GM19240 (cell line): Measurements from ENCODE around the gene COA3.

Experiments
- DNase-seq: peaks from one replicate; pipeline ENCODE4 v3.0.0; 2011; ENCODE audit warnings: low spot score; ENCODE audit not compliant: insufficient read length

COA3 gene

DNA sequence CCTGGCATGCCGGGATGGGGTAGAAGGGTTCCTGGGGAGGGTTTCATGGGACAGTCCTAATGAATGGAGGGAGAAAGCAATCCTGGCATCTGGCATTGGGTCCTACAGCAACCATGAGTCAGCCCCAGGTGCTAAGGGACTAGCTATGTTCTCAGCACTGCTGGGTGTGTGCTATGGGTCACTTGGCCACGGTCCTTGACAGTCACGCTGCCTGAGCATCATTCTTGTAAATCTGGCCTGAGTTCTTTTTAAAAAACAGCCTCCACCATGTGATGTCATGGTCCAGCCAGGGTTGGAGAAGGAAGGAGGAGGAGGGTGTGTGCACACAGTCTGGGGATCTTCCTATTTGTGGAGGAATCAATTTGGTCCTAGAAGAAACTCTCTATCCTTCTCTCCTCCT, 43.7 kb downstream of the COA3 start:
- no peak for DNase-seq

GRCh38 chr17:42751628-42752027, 46.9 kb downstream of the COA3 start:
- no peak for DNase-seq

DNA sequence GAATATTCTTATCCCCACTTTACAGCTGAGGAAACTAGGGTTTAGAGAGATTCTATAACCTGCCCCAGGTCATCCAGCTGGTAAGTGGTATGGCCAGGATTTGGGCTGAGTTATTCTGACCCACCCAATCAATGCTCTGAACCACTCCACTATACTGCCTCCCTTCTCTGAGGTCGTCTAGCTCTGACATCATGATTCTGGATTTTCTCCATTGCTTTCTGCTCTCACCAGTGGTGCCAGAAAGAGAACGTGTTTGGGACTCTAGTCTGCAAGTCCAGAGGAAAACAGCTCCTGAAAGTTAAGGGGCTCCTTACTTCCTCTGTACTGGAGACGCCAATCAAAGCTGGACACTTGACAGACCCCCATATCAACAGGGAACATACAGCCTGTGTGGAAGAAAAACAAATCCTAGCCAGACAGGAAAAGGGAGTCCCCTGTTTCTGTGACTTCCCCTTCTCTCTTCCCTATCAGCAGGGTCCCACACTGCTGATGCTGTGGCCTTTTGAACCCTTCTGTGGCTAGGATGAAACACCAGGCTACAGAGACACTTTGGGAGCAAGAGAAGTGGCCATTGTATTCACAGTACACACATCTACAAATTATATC, 47.7 kb downstream of the COA3 start:
- DNase-seq, result no peak

- DNase-seq, result no peak
Measured at GRCh38 chr17:42748908-42749798, 49.4 kb downstream of the COA3 start.

DNA sequence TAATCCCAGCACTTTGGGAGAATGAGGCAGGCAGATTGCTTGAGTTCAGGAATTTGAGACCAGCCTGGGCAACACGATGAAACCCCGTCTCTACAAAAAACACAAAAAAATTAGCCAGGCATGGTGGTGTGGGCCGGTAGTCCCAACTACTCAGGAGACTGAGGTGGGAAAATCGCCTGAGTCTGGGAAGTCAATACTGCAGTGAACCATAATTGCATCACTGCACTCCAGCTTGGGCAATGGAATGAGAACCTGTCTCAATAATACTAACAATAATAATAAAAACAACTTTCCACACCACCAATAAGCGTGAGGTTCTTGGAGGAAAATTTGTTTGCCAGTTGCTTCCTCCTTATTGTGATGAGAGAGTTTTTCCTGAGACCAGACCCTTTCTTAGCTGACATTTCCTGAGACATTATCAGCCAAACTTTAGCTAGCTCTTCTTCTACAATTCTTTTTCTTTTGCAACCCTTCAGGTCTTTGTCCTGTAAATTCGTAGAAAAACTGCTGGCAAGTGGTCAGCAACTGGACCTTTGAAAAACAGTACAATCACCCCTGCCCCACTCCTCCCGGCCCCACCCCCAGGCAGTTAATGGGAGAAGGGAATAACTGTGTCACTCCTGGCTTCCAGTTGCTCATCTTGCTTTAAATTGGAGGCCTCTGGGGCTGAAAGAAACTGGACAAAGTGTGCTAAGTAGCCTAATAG, 50.1 kb downstream of the COA3 start:
- no peak for DNase-seq
